ENCODE measurements around the gene TRRAP. TPM values are rescaled to one million over a fixed set of nuclear protein-coding genes. Genes with fewer than 3 reads are reported as not detected.
A peak's percentile ranks its signal among the peaks of the same experiment; 100 is the strongest.

TRRAP gene
- total RNA-seq, 1 experiment from 2014 or later, result 26.1 TPM

DNA sequence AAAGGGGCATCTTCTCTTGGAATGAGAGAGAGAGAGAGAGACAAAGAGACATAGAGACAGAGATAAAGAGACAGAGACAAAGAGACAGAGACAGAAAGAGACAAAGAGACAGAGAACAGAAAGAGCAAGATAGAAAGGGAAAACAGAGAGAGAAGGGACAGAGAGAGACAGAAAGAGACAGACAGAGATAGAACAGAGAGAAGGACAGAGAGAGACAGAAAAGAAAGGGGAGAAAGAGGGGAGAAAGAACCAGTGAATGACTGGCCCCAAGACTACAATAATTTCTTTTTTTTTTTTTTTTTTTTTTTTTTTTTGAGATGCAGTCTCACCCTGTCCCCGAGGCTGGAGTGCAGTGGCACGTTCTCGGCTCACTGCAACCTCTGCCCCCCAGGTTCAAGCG lies 16.1 kb upstream of the TRRAP start:
- H3K27me3 ChIP-seq (ENCODE audit: low read length), result no peaks in the 10 kb centered on the region
- H3K9ac ChIP-seq (ENCODE audit: low read length), result no peak overlapping the region
- H2AFZ ChIP-seq (ENCODE audit: low read length), result no peak overlapping the region
- DNase-seq, result no peak
- H3K4me3 ChIP-seq (ENCODE audit: low read length), result no peak overlapping the region
- H3K27ac ChIP-seq (ENCODE audit: low read length), result no peak overlapping the region
- no peaks in the 10 kb centered on the region for H3K9me2 ChIP-seq (replicated peaks; ENCODE audit: insufficient read depth, low read length)
- H3K79me2 ChIP-seq (ENCODE audit: low read length), result no peaks in the 10 kb centered on the region
- H3K4me1 ChIP-seq (ENCODE audit: low read length), result peaks cover 10% of the 10 kb centered on the region
- H3K9me3 ChIP-seq (ENCODE audit: low read length), result no peaks in the 10 kb centered on the region
- no peak overlapping the region for H3K4me2 ChIP-seq (ENCODE audit: low read depth, low read length, poor library complexity, severe bottlenecking)
- no peaks in the 10 kb centered on the region for H3K36me3 ChIP-seq (ENCODE audit: insufficient read depth, low read length)
- H4K20me1 ChIP-seq (ENCODE audit: insufficient read depth, low read depth, low read length), result no peaks in the 10 kb centered on the region

DNA sequence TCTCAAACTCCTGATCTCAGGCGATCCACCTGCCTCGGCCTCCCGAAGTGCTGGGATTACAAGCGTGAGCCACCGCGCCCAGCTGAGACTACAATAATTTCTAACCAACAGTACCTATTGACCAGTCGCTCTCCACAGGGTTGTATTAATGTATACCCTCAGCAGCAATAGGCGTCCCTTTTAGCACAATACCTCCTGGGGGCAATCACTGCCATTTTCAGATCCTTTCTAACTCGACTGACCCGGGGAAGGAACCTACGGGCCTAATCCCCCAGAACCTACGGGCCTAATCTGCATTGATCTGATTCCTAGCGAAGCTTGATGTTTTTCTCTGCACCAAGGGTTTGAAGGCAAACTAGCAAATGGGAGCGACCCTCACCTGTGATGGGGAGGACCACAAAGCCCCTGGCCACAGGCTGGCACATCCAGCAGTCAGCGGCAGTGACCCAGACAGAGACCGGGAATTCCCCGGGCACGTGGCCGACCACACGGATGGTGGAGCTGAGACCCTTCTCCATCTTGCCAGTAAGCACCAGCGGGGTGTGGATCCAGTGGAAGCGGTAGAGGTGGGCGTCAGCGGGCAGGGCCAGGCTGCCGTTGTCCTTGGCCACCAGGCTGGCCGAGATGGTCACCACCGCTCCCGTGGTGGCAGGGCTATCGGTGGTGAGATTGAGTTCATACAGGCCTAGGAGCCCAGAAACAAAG lies 15.5 kb upstream of the TRRAP start:
- H3K27me3 ChIP-seq (ENCODE audit: low read length), result no peaks in the 10 kb centered on the region
- no peak overlapping the region for H3K9ac ChIP-seq (ENCODE audit: low read length)
- H2AFZ ChIP-seq (ENCODE audit: low read length), result no peak overlapping the region
- H4K20me1 ChIP-seq (ENCODE audit: insufficient read depth, low read depth, low read length), result no peaks in the 10 kb centered on the region
- H3K79me2 ChIP-seq (ENCODE audit: low read length), result no peaks in the 10 kb centered on the region
- H3K9me3 ChIP-seq (ENCODE audit: low read length), result no peaks in the 10 kb centered on the region
- H3K4me2 ChIP-seq (ENCODE audit: low read depth, low read length, poor library complexity, severe bottlenecking), result no peak overlapping the region
- DNase-seq, result no peak
- no peaks in the 10 kb centered on the region for H3K36me3 ChIP-seq (ENCODE audit: insufficient read depth, low read length)
- H3K4me1 ChIP-seq (ENCODE audit: low read length), result peaks cover 16% of the 10 kb centered on the region
- H3K4me3 ChIP-seq (ENCODE audit: low read length), result no peak overlapping the region
- no peaks in the 10 kb centered on the region for H3K9me2 ChIP-seq (replicated peaks; ENCODE audit: insufficient read depth, low read length)
- no peak overlapping the region for H3K27ac ChIP-seq (ENCODE audit: low read length)

DNA sequence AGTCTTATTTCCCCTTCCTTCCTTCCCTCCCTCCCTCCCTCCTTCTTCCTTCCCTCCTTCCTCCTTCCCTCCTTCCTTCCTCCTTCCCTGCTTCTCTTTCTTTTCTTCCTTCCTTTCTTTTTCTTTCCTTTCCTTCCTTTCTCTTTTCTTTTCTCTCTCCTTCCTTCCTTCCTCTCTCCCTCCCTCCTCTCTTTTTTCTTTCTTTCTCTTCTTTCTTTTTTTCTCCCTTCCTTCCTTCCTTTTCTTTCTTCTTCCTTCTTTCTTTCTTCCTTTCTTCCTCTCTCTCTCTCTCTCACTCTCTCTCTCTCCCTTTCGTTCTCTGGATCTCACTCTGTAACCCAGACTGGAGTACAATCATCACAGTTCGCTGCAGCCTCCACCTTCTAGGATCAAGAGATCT lies 14.7 kb upstream of the TRRAP start:
- H3K9me2 ChIP-seq (replicated peaks; ENCODE audit: insufficient read depth, low read length), result no peaks in the 10 kb centered on the region
- H3K4me3 ChIP-seq (ENCODE audit: low read length), result no peak overlapping the region
- H3K4me2 ChIP-seq (ENCODE audit: low read depth, low read length, poor library complexity, severe bottlenecking), result no peak overlapping the region
- H3K9ac ChIP-seq (ENCODE audit: low read length), result no peak overlapping the region
- H3K27ac ChIP-seq (ENCODE audit: low read length), result no peak overlapping the region
- H3K36me3 ChIP-seq (ENCODE audit: insufficient read depth, low read length), result no peaks in the 10 kb centered on the region
- no peak for DNase-seq
- no peaks in the 10 kb centered on the region for H4K20me1 ChIP-seq (ENCODE audit: insufficient read depth, low read depth, low read length)
- H3K9me3 ChIP-seq (ENCODE audit: low read length), result no peaks in the 10 kb centered on the region
- H3K27me3 ChIP-seq (ENCODE audit: low read length), result no peaks in the 10 kb centered on the region
- H3K79me2 ChIP-seq (ENCODE audit: low read length), result no peaks in the 10 kb centered on the region
- H3K4me1 ChIP-seq (ENCODE audit: low read length), result peaks cover 22% of the 10 kb centered on the region
- no peak overlapping the region for H2AFZ ChIP-seq (ENCODE audit: low read length)

DNA sequence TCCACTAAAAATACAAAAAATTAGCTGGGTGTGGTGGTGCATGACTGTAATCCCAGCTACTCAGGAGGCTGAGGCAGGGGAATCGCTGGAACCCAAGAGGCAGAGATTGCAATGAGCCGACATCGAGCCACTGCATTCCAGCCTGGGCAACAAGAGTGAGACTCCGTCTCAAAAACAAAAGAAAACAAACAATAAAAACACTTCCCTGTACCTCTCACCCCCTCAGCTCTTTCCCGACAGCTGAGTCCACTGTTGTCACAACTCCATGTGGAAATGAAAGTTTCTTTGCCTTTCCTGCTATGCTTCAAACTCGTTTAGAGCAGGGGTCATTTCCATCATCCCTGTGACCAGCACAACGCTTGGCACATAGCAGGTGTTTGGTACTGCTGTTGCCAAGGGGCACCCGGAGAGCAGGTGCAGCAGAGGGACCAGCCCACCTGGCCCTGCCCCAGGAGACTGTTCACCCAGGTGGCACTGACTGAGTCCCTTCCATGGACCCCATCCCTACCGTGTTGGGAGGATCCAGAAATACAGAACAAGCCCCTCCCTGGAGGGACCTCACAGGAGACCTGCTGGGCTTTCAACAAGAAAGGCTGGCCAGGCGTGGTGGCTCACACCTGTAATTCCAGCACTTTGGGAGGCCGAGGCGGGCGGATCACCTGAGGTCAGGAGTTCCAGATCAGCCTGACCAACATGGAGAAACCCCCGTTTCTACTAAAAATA lies 13.4 kb upstream of the TRRAP start:
- DNase-seq, result no peak

DNA sequence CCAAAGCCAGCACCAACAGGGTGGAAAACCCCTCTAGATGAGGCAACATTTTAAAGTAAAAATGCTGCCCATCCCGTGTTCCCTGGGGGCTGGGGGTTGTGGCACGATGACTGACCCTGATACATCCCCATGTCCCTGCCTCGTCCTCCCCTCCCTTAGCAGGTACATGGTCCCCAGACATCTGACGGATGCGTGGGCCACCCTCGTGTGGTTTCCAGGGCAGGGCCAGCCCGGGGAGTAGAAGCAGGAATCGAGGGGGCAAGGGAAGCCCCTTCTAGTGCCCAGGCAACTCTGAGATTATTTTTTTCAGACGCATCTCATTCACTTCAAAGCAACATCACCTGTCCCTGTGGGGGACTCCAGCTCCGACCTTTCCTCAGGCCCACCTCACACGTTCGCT lies 12.0 kb upstream of the TRRAP start:
- Histone ChIP-seq H2AFZ (ENCODE audit: low read length) (no peak overlapping the region), H3K9ac (ENCODE audit: low read length) (no peak overlapping the region), H3K4me2 (ENCODE audit: low read depth, low read length, poor library complexity, severe bottlenecking) (peak overlapping the region; percentile 46), H3K9me3 (ENCODE audit: low read length) (no peaks in the 10 kb centered on the region), H3K4me1 (ENCODE audit: low read length) (peaks cover 50% of the 10 kb centered on the region), H3K27me3 (ENCODE audit: low read length) (no peaks in the 10 kb centered on the region), H3K4me3 (ENCODE audit: low read length) (no peak overlapping the region), H3K79me2 (ENCODE audit: low read length) (no peaks in the 10 kb centered on the region), H4K20me1 (ENCODE audit: insufficient read depth, low read depth, low read length) (no peaks in the 10 kb centered on the region), H3K27ac (ENCODE audit: low read length) (no peak overlapping the region), H3K36me3 (ENCODE audit: insufficient read depth, low read length) (no peaks in the 10 kb centered on the region), H3K9me2 (replicated peaks; ENCODE audit: insufficient read depth, low read length) (no peaks in the 10 kb centered on the region)
- no peak for DNase-seq

More for the DNA sequence above, 13.4 kb upstream of the TRRAP start:
- Histone ChIP-seq H3K27me3 (ENCODE audit: low read length) (no peaks in the 10 kb centered on the region), H3K79me2 (ENCODE audit: low read length) (no peaks in the 10 kb centered on the region), H3K4me1 (ENCODE audit: low read length) (peaks cover 35% of the 10 kb centered on the region), H3K36me3 (ENCODE audit: insufficient read depth, low read length) (no peaks in the 10 kb centered on the region), H2AFZ (ENCODE audit: low read length) (no peak overlapping the region), H3K9me3 (ENCODE audit: low read length) (no peaks in the 10 kb centered on the region), H4K20me1 (ENCODE audit: insufficient read depth, low read depth, low read length) (no peaks in the 10 kb centered on the region), H3K9me2 (replicated peaks; ENCODE audit: insufficient read depth, low read length) (no peaks in the 10 kb centered on the region), H3K4me3 (ENCODE audit: low read length) (no peak overlapping the region), H3K4me2 (ENCODE audit: low read depth, low read length, poor library complexity, severe bottlenecking) (no peak overlapping the region), H3K27ac (ENCODE audit: low read length) (no peak overlapping the region), H3K9ac (ENCODE audit: low read length) (no peak overlapping the region)

DNA sequence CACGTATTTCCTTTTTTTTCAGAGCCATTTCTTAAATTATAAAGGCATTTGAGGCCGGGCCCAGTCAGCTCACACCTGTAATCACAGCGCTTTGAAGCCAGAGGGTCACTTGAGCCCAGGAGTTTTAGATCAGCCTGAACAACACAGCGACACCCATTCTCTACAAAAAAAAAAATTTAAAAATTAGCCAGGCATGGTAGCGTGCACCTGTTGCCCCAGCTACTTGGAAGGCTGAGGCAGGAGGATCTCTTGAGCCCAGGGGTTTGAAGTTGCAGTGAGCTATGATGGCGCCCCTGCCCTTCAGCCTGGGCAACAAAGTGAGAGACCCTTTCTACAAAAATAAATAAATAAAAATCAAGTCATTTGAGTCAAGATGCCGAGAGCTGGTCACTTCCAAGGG lies 11.6 kb upstream of the TRRAP start:
- no peak overlapping the region; the same call in 1 of the 2 replicates for H3K4me3 ChIP-seq (ENCODE audit: low read length)
- no peaks in the 10 kb centered on the region for H3K9me3 ChIP-seq (ENCODE audit: low read length)
- no peak for DNase-seq
- H3K9ac ChIP-seq (ENCODE audit: low read length), result 0 out of 2 replicates have a peak overlapping the region, but pooled peaks have one; percentile 4
- no peaks in the 10 kb centered on the region for H3K9me2 ChIP-seq (replicated peaks; ENCODE audit: insufficient read depth, low read length)
- H2AFZ ChIP-seq (ENCODE audit: low read length), result no peak overlapping the region
- peaks cover 54% of the 10 kb centered on the region for H3K4me1 ChIP-seq (ENCODE audit: low read length)
- H4K20me1 ChIP-seq (ENCODE audit: insufficient read depth, low read depth, low read length), result no peaks in the 10 kb centered on the region
- H3K27ac ChIP-seq (ENCODE audit: low read length), result 0 out of 2 replicates have a peak overlapping the region, but pooled peaks have one; percentile 6
- peak overlapping the region; percentile 46 for H3K4me2 ChIP-seq (ENCODE audit: low read depth, low read length, poor library complexity, severe bottlenecking)
- no peaks in the 10 kb centered on the region for H3K36me3 ChIP-seq (ENCODE audit: insufficient read depth, low read length)
- H3K79me2 ChIP-seq (ENCODE audit: low read length), result no peaks in the 10 kb centered on the region
- H3K27me3 ChIP-seq (ENCODE audit: low read length), result no peaks in the 10 kb centered on the region

DNA sequence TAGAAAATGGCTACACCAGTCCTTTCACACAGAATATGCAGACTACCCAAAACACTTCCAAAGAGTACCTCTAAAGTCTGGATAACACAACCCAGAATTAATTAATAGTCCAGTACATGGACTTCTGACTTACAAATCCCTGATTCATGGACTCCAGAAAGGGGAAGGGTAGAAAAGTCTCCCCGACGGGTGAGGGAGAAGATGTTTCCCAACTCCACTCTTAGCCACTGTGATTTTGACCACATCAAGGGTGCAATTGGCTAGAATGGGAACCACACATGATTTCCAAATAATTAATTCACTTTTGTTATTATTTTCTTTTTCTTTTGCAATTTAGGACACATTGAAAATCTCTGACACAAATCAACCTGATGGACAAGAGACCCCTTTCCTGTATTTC lies 9.9 kb upstream of the TRRAP start:
- Histone ChIP-seq H3K27me3 (ENCODE audit: low read length) (no peaks in the 10 kb centered on the region), H4K20me1 (ENCODE audit: insufficient read depth, low read depth, low read length) (no peaks in the 10 kb centered on the region), H3K9me2 (replicated peaks; ENCODE audit: insufficient read depth, low read length) (no peaks in the 10 kb centered on the region), H3K4me1 (ENCODE audit: low read length) (peaks cover 59% of the 10 kb centered on the region), H3K4me3 (ENCODE audit: low read length) (no peak overlapping the region), H3K9ac (ENCODE audit: low read length) (no peak overlapping the region), H3K27ac (ENCODE audit: low read length) (no peak overlapping the region), H2AFZ (ENCODE audit: low read length) (no peak overlapping the region), H3K4me2 (ENCODE audit: low read depth, low read length, poor library complexity, severe bottlenecking) (no peak overlapping the region), H3K9me3 (ENCODE audit: low read length) (no peaks in the 10 kb centered on the region), H3K36me3 (ENCODE audit: insufficient read depth, low read length) (no peaks in the 10 kb centered on the region), H3K79me2 (ENCODE audit: low read length) (no peaks in the 10 kb centered on the region)
- DNase-seq, result no peak

DNA sequence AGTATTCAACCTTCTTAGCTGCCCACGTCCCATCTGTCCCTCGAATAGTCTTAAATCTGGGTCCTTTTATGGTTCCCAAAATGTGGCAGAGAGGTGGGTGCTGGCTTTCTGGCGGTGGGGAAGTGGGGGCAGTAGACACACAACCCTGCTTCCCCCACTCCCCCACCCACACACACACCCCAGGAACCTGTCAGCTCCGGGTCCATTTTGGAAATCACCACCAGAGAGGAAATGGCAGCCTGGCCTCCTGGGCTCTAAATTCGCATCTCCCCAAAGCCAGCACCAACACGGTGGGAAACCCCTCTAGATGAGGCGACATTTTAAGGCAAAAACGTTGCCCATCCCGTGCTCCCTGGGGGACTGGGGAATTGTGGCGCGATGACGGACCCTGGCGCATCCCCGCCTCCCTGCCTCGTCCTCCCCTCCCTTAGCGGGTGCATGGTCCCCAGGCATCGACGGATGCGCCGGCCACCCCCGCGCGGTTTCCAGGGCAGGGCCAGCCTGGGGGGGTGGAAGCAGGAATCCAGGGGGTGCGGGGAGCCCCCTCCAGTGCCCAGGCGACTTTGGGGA lies 9.2 kb upstream of the TRRAP start:
- H3K9me3 ChIP-seq (ENCODE audit: low read length), result no peaks in the 10 kb centered on the region
- no peak for DNase-seq
- peaks cover 59% of the 10 kb centered on the region for H3K4me1 ChIP-seq (ENCODE audit: low read length)
- H3K36me3 ChIP-seq (ENCODE audit: insufficient read depth, low read length), result no peaks in the 10 kb centered on the region
- peak overlapping the region; percentile 74; the same call in 1 of the 2 replicates for H2AFZ ChIP-seq (ENCODE audit: low read length)
- H3K9me2 ChIP-seq (replicated peaks; ENCODE audit: insufficient read depth, low read length), result no peaks in the 10 kb centered on the region
- peak overlapping the region; percentile 75 for H3K9ac ChIP-seq (ENCODE audit: low read length)
- no peaks in the 10 kb centered on the region for H4K20me1 ChIP-seq (ENCODE audit: insufficient read depth, low read depth, low read length)
- H3K4me2 ChIP-seq (ENCODE audit: low read depth, low read length, poor library complexity, severe bottlenecking), result peak overlapping the region; percentile 81
- no peaks in the 10 kb centered on the region for H3K27me3 ChIP-seq (ENCODE audit: low read length)
- no peak overlapping the region for H3K27ac ChIP-seq (ENCODE audit: low read length)
- H3K79me2 ChIP-seq (ENCODE audit: low read length), result no peaks in the 10 kb centered on the region
- H3K4me3 ChIP-seq (ENCODE audit: low read length), result peak overlapping the region; percentile 67

Measured in Karpas-422 (cell line).